Cardiac muscle cell (in vitro differentiated cells and primary cell): ENCODE results near the gene WNT1. TPM values are rescaled to one million over a fixed set of nuclear protein-coding genes. Genes with fewer than 3 reads are reported as not detected.

Source experiments
- DNase-seq, 2 donors: peaks; one replicate each; pipeline versions ENCODE4 v3.0.0 to v3.0.0-alpha.2; 2010 to 2017; ENCODE audit warnings: low read depth in 1 of 2, low spot score in 1 of 2
- H3K27ac ChIP-seq: fragments of 200-600 bp; sonication (generic); 2 replicates; pipeline ENCODE4 v1.5.1; 2016
- H3K27me3 ChIP-seq: fragments of 200-600 bp; sonication (generic); 2 replicates; pipeline ENCODE4 v1.6.0; 2016; ENCODE audit warnings: control low read depth
- H3K36me3 ChIP-seq: fragments of 200-600 bp; sonication (generic); 2 replicates; pipeline ENCODE4 v1.5.1; 2016; ENCODE audit warnings: control low read depth
- H3K4me1 ChIP-seq: fragments of 200-600 bp; sonication (generic); 2 replicates; pipeline ENCODE4 v1.8.1; 2017; ENCODE audit warnings: low read depth, mild to moderate bottlenecking, mixed run types
- H3K4me3 ChIP-seq: fragments of 200-600 bp; sonication (generic); 2 replicates; pipeline ENCODE4 v1.5.1; 2016; ENCODE audit warnings: mild to moderate bottlenecking
- H3K9me3 ChIP-seq: fragments of 200-600 bp; sonication (generic); 2 replicates; pipeline ENCODE4 v1.5.1; 2017; ENCODE audit warnings: low read depth, mild to moderate bottlenecking, control low read depth
- CTCF ChIP-seq: IDR thresholded peaks from 2 replicates; pipeline ENCODE4 v1.5.1; 2012; ENCODE audit warnings: low read depth, mild to moderate bottlenecking, low read length
- polyA plus RNA-seq: library from polyadenylated mRNA; unstranded; fragments of >200 nt; fragmentation: Nextera tagmentation; extraction: Ambion mirVana; gene quantifications from 2 replicates; pipeline ENCODE4 v1.2.1, GENCODE V29; 2016
- total RNA-seq: library from RNA; depleted of rRNA; stranded (reverse); fragments of >200 nt; gene quantifications from 2 replicates; pipeline ENCODE4 v1.2.3, GENCODE V29; 2016

Gene WNT1
- total and polyA plus RNA-seq, 2 experiments from 2014 or later: not detected

DNA sequence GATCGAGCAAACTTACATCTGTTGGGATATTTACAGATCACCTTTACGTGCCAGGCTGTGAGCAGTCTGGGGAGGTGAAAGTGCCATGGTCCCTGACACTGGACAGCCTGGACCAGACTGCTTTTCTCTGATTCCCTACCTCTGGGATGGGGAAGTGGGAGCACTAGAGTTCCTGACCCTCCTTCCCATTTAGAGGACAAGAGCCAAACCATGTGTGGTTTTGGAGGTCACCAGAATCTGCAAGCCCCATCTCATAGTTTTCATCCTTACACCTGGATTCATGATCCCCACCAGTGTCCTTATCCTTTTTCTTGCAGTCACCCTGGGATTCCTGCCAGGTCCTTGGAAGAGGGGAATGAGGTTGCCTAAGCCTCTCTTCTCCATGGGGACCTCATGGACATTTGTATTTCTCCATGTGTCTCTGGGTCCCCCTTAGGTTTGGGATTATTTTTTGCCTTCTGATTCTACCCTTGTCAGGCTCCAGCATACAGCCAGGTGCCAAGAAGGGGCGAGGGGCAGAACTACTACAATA is 5.1 kb upstream of the WNT1 start:
- TF ChIP-seq CTCF: no peak
- no peak for DNase-seq
- Histone ChIP-seq H3K4me1 (peaks cover 4% of the 10 kb centered on the region), H3K27me3 (peaks cover 100% of the 10 kb centered on the region), H3K36me3 (no peaks in the 10 kb centered on the region), H3K27ac (no peak overlapping the region), H3K9me3 (no peaks in the 10 kb centered on the region), H3K4me3 (no peak overlapping the region)

GRCh38 chr12:48973531-48973930 is 4.6 kb upstream of the WNT1 start:
- Histone ChIP-seq H3K4me1 (peaks cover 4% of the 10 kb centered on the region), H3K4me3 (no peak overlapping the region), H3K36me3 (no peaks in the 10 kb centered on the region), H3K27ac (no peak overlapping the region), H3K27me3 (peaks cover 100% of the 10 kb centered on the region), H3K9me3 (no peaks in the 10 kb centered on the region)
- DNase-seq: peak in 1 of 2 donors; percentile 59
- no peak for TF ChIP-seq CTCF

GRCh38 chr12:48973941-48974673 is 4.0 kb upstream of the WNT1 start:
- H3K4me3 ChIP-seq: no peak overlapping the region
- no peaks in the 10 kb centered on the region for H3K9me3 ChIP-seq
- peaks cover 100% of the 10 kb centered on the region for H3K27me3 ChIP-seq
- H3K36me3 ChIP-seq: no peaks in the 10 kb centered on the region
- H3K4me1 ChIP-seq: peaks cover 4% of the 10 kb centered on the region
- H3K27ac ChIP-seq: no peak overlapping the region
- DNase-seq: peak; percentile 76 to 77
- TF ChIP-seq CTCF: peak; percentile 62

DNA sequence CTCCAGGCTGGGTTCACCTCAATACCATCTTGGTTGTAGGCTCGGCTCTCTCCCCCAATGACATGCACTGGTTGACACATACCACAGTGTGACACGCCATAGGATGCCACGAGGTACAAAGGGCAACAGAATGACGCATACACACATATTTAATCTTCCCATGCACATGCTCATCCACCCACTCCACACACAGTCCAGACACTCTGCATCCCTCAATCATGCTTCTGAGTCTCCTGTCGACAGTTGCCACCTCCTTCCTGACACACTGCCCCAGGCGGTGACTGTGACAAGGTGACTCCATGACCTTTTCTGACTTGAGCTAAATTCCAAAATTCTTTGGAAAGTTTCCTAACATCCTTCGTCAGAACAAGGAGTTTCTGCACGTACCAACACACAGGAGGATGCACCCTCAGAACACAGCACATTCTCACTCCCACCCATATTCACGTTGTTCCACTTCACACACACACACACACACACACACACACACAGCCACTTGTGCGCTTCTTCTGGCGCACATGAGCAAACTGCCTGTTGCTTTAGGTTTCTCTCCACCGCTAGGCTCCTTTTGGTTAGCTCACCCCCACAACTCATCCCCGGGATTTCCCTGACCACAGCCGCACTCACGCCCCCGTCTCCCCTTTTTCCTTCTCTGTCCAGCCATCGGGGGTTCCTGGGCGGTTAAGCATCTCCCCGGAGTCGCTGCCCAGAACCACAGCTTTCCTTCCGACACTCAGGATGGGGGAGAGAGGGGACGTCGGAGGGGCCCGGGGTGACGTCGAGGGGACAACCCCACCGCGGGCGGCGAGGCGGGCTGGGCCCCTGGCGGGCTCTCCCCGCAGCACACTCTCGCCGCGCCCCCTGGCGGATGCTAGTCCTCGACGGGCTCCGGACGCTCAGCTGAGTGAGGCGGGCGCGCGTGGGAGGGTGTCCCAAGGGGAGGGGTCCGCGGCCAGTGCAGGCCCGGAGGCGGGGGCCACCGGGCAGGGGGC is 536 bp upstream of the WNT1 start:
- Histone ChIP-seq H3K27ac (no peak overlapping the region), H3K36me3 (no peaks in the 10 kb centered on the region), H3K4me3 (no peak overlapping the region), H3K9me3 (no peaks in the 10 kb centered on the region), H3K27me3 (peaks cover 100% of the 10 kb centered on the region), H3K4me1 (peaks cover 10% of the 10 kb centered on the region)
- DNase-seq: no peak
- peak; percentile 74 for TF ChIP-seq CTCF

GRCh38 chr12:48978741-48979601 is 849 bp downstream of the WNT1 start:
- Histone ChIP-seq H3K4me3 (peak overlapping the region; percentile 4), H3K4me1 (peaks cover 10% of the 10 kb centered on the region), H3K27me3 (peaks cover 99% of the 10 kb centered on the region), H3K9me3 (no peaks in the 10 kb centered on the region), H3K27ac (no peak overlapping the region), H3K36me3 (no peaks in the 10 kb centered on the region)
- no peak for TF ChIP-seq CTCF
- no peak for DNase-seq
